ENCODE data around the gene TM7SF2.

TM7SF2 gene

DNA sequence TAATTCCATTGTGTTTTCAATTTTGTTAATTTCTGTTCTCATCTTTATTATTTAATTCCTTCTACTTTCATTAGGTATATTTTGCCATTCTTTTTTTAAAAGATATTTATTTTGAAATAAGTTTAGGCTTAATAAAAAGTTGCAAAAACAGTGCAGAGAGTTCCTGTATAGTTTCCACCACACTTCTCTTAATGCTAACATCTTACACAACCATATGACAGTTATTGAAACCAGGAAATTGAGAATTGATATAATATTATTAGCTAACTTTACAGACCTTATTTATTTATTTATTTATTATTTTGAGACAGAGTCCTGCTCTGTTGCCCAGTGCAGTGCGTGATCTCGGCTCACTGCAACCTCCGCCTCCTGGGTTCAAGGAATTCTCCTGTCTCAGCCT lies 44.6 kb downstream of the TM7SF2 start:
- no peaks in the 10 kb centered on the region for H4K20me1 ChIP-seq (ENCODE audit: insufficient read depth, low read length, poor library complexity, severe bottlenecking)
- no peak for TF ChIP-seq EZH2phosphoT487 (IDR thresholded peaks at IDR 0.05; ENCODE audit: borderline replicate concordance)
- TF ChIP-seq, protein P1, sequence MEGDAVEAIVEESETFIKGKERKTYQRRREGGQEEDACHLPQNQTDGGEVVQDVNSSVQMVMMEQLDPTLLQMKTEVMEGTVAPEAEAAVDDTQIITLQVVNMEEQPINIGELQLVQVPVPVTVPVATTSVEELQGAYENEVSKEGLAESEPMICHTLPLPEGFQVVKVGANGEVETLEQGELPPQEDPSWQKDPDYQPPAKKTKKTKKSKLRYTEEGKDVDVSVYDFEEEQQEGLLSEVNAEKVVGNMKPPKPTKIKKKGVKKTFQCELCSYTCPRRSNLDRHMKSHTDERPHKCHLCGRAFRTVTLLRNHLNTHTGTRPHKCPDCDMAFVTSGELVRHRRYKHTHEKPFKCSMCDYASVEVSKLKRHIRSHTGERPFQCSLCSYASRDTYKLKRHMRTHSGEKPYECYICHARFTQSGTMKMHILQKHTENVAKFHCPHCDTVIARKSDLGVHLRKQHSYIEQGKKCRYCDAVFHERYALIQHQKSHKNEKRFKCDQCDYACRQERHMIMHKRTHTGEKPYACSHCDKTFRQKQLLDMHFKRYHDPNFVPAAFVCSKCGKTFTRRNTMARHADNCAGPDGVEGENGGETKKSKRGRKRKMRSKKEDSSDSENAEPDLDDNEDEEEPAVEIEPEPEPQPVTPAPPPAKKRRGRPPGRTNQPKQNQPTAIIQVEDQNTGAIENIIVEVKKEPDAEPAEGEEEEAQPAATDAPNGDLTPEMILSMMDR (conservative IDR thresholded peaks at IDR 0.05; ENCODE audit: low read length), result no peak
- H3F3A ChIP-seq (ENCODE audit: low read depth), result no peaks in the 10 kb centered on the region
- no peak overlapping the region for H3K9ac ChIP-seq (ENCODE audit: low read depth, low read length, poor library complexity, severe bottlenecking)
- H3K4me2 ChIP-seq (ENCODE audit: low read depth, low read length, poor library complexity, severe bottlenecking), result no peak overlapping the region
- H3K9me3 ChIP-seq (ENCODE audit: insufficient read depth, low read depth, low read length), result no peaks in the 10 kb centered on the region
- H3K27me3 ChIP-seq (ENCODE audit: insufficient read depth, low read length, poor library complexity, severe bottlenecking), result no peaks in the 10 kb centered on the region
- no peak overlapping the region for H3K4me3 ChIP-seq (ENCODE audit: low read length, poor library complexity, severe bottlenecking)
- no peak overlapping the region for H2AFZ ChIP-seq (ENCODE audit: low read length)
- no peaks in the 10 kb centered on the region for H3K79me2 ChIP-seq (ENCODE audit: insufficient read depth, low read length)
- H3K9me2 ChIP-seq (replicated peaks; ENCODE audit: low read depth, low read length), result no peaks in the 10 kb centered on the region
- no peaks in the 10 kb centered on the region for H3K36me3 ChIP-seq (ENCODE audit: insufficient read depth, low read length)
- H3K4me1 ChIP-seq (ENCODE audit: insufficient read depth, low read length, poor library complexity, severe bottlenecking), result no peaks in the 10 kb centered on the region

DNA sequence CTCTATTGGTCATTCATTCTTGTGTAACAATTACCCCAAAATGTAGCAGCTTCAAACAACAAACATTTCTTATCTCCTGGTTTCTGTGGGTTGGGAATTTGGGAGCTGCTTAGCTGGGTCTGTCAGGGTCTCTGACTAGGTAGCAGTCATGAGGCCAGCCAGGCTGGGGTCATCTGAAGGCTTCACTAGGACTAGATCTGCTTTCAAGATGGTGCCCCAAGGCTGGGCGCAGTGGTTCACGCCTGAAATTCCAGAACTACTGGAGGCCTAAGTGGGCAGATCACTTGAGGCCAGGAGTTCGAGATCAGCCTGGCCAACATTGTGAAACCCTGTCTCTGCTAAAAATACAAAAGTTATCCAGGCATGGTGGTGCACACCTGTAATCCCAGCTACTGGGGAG lies 45.3 kb downstream of the TM7SF2 start:
- TF ChIP-seq, protein P1 (conservative IDR thresholded peaks at IDR 0.05; ENCODE audit: low read length), result no peak
- no peak for TF ChIP-seq EZH2phosphoT487 (IDR thresholded peaks at IDR 0.05; ENCODE audit: borderline replicate concordance)
- H3K79me2 ChIP-seq (ENCODE audit: insufficient read depth, low read length), result no peaks in the 10 kb centered on the region
- H3K9me2 ChIP-seq (replicated peaks; ENCODE audit: low read depth, low read length), result no peaks in the 10 kb centered on the region
- H3K4me1 ChIP-seq (ENCODE audit: insufficient read depth, low read length, poor library complexity, severe bottlenecking), result no peaks in the 10 kb centered on the region
- H4K20me1 ChIP-seq (ENCODE audit: insufficient read depth, low read length, poor library complexity, severe bottlenecking), result no peaks in the 10 kb centered on the region
- no peak overlapping the region for H3K4me3 ChIP-seq (ENCODE audit: low read length, poor library complexity, severe bottlenecking)
- H3K9ac ChIP-seq (ENCODE audit: low read depth, low read length, poor library complexity, severe bottlenecking), result no peak overlapping the region
- H3K4me2 ChIP-seq (ENCODE audit: low read depth, low read length, poor library complexity, severe bottlenecking), result no peak overlapping the region
- no peaks in the 10 kb centered on the region for H3K27me3 ChIP-seq (ENCODE audit: insufficient read depth, low read length, poor library complexity, severe bottlenecking)
- H3K36me3 ChIP-seq (ENCODE audit: insufficient read depth, low read length), result no peaks in the 10 kb centered on the region
- no peak overlapping the region for H2AFZ ChIP-seq (ENCODE audit: low read length)
- H3F3A ChIP-seq (ENCODE audit: low read depth), result no peaks in the 10 kb centered on the region
- no peaks in the 10 kb centered on the region for H3K9me3 ChIP-seq (ENCODE audit: insufficient read depth, low read depth, low read length)

DNA sequence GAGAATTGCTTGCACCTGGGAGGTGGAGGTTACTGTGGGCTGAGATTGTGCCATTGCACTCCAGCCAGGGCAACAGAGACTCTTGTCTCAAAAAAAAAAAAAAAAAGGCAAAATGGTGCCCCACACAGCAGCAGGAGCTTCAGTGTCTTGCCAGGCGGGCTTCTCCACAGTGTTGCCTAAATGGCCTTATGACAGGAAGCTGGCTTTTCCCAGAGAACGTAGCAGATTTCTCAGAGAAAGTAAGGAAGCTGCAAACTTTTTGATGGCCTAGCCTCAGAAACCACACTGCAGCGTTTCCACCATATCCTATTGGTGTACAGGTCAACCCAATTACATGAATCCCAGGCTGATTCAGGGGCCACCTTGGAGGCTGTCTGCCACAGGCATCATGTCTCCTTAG lies 45.7 kb downstream of the TM7SF2 start:
- Histone ChIP-seq H3K9me3 (ENCODE audit: insufficient read depth, low read depth, low read length) (no peaks in the 10 kb centered on the region), H3K4me2 (ENCODE audit: low read depth, low read length, poor library complexity, severe bottlenecking) (no peak overlapping the region), H3K36me3 (ENCODE audit: insufficient read depth, low read length) (no peaks in the 10 kb centered on the region), H3K9ac (ENCODE audit: low read depth, low read length, poor library complexity, severe bottlenecking) (no peak overlapping the region), H3K79me2 (ENCODE audit: insufficient read depth, low read length) (no peaks in the 10 kb centered on the region), H4K20me1 (ENCODE audit: insufficient read depth, low read length, poor library complexity, severe bottlenecking) (no peaks in the 10 kb centered on the region), H3K9me2 (replicated peaks; ENCODE audit: low read depth, low read length) (no peaks in the 10 kb centered on the region), H3K4me1 (ENCODE audit: insufficient read depth, low read length, poor library complexity, severe bottlenecking) (no peaks in the 10 kb centered on the region), H3K27me3 (ENCODE audit: insufficient read depth, low read length, poor library complexity, severe bottlenecking) (no peaks in the 10 kb centered on the region), H3F3A (ENCODE audit: low read depth) (no peaks in the 10 kb centered on the region), H3K4me3 (ENCODE audit: low read length, poor library complexity, severe bottlenecking) (no peak overlapping the region), H2AFZ (ENCODE audit: low read length) (no peak overlapping the region)
- no peak for TF ChIP-seq EZH2phosphoT487 (IDR thresholded peaks at IDR 0.05; ENCODE audit: borderline replicate concordance)
- TF ChIP-seq, protein P1 (conservative IDR thresholded peaks at IDR 0.05; ENCODE audit: low read length), result no peak
